Measurements from ENCODE around the gene USP49.

USP49 gene

DNA sequence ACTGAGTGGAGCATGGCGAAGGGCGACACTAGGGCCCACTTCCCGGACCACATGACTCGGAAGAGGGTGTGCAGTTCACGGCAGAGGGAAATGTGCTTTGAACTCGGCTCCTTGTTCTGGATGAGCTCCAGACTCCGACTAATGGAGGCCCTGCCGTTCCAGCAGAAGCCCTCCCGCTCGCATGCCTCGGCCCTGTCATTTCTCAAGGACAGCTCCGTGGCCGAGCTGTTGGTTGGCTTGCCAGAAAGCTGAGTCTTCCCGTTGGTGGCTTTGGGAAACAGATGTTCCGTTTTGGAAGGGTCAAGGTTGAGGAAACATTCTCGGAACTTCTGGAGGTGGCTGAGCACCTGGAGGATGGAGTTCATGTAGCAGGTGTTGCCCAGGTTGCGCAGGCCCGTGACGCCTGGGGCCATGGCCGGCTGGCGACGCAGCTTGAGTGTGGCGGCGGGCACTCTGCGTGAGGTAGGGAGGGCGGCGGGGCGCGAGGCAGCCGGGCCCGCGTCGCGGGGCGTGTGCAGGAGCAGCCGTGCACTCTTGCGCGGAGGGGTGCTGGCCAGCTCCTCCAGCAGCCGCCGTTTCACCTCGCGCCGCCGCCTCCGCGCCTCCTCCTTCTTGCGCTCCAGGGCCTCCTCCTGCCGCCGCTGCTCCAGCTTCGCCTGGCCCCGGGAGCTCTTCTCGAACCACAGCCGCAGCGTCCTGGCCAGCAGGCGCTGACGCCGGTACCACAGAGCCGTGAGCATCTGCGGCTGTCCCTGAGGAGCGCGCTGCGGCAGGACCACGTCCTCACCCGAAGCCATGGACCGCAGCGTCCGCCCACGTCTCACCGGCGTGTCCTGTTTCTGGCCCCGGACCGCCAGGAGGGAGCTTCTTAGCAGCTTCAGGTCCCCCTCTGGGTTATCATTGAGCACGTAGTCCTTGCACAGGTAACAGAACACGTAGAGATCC, 89.1 kb downstream of the USP49 start:
- DNase-seq, result no peak

DNA sequence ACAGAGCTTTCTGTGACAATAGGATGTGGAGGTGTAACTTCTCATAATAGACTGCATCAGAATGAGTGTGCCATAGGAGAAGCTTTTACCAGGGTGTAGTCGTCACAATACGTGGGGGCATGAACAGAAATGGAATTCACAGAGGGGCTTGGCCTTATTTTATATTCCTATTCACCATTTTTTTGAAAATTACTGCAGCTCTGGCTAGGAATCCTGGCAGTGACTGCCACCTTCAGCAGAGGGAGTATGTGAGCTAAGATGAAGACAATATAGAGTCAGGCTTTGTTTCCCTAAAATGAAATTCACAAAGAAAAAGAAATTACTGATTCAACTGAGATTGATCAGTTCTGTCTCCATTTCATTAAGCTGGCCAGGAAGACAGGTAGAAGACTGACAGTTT, 93.8 kb downstream of the USP49 start:
- no peak for DNase-seq

DNA sequence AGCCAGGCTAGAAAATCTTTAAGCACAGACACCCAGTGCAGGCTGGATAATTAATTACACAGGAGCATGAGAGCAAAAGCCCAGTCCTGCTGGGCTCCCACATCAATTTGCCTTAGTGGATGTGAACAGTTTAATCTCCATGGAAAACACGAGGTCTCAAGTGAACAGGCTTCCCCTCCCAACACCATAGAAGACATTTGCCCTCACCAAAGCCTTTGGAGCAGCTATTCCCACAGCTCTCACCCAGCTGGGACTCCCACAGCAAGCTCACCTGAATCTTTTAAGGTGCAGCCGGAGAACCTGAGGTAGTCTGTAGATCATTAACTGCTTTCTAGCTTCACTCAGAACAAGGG, 95.6 kb downstream of the USP49 start:
- DNase-seq, result no peak

DNA sequence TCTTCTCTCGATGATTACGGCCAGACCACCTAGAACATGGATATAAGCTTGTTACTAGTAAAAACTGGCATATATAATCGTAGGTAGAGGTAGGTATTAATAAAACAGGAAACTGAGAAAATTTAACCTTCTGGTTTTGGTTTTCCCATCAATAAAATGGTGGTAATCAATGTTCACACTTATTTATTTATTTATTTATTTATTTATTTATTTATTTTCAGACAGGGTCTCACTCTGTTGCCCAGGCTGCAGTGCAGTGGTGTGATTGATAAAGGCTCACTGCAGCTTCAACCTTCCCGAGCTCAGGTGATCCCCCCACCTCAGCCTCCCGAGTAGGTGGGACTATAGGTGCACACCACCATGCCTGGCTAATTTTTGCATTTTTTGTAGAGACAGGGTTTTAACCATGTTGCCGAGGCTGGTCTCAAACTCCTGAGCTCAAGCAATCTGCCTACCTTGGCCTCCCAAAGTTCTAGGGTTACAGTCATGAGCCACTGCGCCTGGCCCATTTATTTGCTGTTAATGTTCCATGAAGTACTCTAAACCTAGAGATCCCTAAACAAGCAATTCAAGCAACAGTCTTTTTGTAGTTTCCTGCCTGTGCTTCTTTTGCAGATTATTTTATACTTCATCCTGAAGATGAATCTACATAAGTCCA, 96.1 kb downstream of the USP49 start:
- no peak for DNase-seq

DNA sequence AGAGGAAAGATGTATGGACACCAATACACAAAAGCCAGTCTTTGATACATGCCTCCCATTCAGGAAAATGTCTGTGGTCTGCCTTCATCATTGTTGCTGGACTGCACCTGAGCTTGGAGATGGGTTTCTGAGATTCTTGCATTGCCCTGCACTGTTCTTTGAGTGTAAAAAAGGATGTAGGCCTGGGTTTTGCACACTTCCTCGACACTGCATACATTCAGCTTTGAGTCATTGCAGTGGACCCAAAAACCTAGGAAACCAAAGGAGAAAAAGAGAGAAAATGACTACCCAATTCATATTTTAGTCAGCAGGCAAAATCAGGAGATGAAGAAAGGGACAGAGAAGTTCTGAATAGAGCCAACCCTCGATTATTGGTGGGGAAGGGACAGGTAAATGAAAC, 98.7 kb downstream of the USP49 start:
- DNase-seq, result no peak

DNA sequence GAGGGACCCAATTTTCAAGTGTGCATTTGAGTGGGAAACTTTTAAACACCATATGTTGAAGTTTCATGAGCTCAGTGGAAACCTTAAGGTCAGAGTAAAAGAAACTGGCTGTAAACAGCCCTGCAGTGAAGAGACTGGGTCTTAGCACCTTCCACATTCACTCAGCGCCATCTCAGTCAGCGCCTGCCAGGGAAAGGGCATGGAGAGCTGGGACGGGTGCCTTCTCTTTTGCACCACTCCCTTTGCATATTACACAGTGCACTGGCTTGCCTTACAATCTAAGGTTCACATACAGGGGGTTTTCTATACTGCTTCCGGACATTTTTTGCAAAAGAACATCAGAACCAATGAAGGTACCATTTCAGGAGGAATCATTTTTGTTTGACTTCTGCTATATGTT, 103.2 kb downstream of the USP49 start:
- DNase-seq, result no peak

DNA sequence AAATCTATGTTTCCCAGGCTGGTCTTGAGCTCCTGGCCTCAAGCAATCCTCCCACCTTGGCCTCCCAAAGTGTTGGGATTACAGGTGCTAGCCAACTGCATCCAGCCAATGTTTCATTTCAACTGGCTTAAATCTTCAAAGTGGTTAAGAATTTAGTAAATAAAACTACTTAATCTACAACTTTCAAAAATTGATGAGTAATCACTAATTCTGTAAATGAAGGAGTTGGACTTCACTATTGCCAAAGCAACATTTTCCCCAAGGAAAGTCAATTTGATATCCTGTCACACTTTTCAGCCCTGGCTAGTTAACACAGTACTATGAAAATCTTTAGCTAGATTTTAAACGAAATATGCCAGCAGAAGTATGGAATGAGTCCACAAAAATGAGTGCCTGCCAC, 103.9 kb downstream of the USP49 start:
- DNase-seq, result no peak

DNA sequence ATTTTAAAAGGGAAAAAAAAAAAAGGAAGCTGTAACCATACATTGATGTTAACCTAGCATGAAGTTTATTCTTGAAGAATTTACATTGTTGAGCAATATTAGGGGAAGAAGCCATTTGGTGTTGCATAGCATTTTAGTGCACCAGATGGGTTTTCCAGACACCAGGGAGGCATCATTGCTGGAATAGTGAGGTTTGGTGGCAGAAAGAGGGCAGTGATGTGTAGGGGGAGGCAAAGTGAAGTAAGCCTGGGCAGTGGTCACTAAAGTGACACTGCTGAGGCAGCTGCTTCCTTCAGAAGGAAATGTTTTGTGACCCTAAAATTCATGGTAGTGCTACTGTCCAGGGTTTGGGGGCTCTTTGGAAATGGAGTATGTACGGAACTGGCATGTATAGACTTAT, 105.1 kb downstream of the USP49 start:
- no peak for DNase-seq

DNA sequence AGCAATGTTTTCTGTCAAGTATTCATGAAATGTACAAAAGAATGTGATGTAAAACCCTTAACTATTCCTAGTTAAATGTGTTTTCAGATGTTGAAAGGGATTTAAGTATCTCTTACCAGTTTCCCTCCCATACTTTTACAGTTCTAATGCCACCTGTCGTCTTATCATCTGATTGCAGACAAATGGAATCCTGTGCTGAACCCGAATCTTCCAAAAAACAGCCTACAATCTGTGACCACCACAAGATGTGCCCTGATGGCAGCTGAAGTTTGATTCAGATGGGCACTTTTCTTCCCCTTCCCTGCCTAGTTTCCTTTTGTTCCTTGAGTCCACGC, 105.8 kb downstream of the USP49 start:
- no peak for DNase-seq

DNA sequence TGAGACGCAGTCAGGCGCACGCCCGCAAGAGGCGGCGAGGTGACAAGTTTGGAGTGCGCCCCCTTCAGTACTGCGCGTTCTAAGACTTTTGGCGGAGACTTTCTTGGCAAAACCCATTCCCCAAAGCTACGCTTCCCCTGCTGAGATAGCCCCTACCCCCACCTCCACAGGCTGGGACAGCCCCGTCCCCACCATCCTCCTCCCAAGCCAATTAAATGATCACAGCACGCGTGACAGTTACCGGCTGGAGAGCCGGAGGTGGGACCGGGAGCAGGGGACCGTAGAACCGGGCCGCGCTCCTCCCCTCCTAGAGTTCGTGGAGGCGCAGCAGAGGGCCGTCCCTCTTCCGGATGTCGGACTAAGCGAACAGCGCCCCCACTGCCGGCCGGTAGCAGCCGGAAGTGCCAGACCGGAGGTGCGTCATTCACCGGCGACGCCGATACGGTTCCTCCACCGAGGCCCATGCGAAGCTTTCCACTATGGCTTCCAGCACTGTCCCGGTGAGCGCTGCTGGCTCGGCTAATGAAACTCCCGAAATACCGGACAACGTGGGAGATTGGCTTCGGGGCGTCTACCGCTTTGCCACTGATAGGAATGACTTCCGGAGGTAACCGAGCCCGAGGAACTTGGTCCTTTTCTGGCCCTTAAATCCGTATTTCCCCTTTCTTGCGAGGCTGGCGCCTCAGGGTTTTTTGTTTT, 107.8 kb downstream of the USP49 start, which contains the start of gene TOMM6:
Gene TOMM6, plus strand, starts transcription at position 476 of the 699 bp plus-strand sequence. Its CDS starts 4 bp downstream, at position 480.
- peak; percentile 53 for DNase-seq

DNA sequence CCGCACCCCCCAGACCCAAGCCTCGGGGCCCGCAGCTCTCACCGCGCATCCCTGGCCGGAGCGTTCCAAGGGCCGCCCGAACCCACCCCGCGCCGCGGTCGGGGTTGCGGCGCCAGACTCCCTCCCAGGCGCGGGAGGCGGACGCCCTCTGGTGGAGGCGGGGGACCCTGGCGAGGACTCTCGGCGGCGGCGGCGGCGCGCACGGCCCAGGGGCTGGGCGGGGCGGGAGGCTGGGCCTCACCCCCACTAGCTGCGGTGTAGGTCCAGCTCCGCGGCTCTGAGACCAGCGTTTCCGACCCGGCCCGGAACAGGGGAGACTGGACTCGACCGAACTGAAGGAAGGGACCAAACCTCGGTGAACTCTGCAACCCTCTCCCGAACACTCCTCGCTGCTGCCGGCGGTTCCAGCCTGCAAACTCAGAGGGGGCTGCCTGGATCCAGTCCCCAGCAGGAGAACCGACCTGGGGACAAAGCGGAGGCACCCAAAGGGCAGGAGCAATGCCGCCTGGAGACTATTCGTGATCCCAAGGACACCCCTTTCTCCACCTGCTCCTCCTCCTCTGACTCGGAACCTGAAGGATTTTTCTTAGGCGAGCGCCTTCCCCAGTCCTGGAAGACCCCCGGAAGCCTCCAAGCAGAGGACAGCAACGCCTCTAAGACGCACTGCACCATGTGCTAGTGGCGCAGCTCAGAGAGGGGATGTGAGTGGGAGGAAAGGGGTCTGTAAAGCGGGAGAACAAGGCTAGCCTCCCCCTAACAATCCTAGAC, 108.5 kb downstream of the USP49 start:
- peak; percentile 42 for DNase-seq

DNA sequence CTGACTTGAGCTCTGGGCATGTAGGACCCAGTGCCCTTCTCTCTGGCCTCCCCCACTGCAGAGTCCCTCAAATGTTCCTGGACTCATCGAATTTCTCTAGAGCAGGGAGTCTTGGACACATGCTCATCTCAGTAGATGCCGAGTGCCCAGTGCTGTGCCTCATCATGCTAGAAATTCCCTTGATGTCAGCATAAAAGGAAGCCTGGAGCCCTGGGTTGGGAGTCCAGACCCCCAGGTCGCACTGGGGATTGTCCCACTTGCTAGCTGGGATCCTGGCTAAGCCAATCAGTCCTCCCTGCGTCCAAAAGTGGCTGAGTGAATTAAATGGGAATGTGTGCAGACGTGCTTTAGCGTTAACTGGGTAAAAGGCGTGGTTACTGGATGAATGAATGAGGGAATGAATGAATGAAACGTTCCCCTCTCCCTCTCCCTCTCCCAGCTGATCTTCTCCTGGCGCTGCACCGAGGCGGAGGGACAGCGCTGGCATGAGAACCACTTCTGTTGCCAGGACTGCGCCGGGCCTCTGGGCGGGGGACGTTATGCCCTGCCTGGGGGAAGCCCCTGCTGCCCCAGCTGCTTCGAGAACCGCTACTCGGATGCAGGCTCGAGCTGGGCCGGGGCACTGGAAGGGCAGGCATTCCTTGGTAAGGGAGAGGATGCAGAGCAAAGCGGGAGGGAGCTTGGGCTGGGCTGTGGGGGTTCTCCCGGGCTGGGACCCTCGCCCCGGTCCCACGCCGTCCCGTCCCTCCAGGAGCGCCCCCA, 109.3 kb downstream of the USP49 start:
- DNase-seq, result no peak

DNA sequence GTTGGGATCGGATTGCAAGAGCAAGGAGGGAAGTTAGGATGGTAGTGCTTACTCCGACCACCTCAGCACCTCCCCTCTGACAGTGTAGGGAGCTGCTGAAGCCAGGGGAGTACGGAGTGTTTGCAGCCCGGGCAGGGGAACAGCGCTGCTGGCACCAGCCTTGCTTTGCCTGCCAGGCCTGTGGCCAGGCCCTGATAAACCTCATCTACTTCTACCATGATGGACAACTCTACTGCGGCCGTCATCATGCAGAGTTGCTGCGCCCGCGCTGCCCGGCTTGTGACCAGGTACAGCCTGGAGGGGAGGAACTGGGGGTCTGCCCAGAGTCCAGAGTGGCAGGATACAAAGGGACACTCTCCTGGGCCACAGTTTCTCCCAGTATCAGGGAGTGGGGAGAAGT, 109.9 kb downstream of the USP49 start:
- no peak for DNase-seq

DNA sequence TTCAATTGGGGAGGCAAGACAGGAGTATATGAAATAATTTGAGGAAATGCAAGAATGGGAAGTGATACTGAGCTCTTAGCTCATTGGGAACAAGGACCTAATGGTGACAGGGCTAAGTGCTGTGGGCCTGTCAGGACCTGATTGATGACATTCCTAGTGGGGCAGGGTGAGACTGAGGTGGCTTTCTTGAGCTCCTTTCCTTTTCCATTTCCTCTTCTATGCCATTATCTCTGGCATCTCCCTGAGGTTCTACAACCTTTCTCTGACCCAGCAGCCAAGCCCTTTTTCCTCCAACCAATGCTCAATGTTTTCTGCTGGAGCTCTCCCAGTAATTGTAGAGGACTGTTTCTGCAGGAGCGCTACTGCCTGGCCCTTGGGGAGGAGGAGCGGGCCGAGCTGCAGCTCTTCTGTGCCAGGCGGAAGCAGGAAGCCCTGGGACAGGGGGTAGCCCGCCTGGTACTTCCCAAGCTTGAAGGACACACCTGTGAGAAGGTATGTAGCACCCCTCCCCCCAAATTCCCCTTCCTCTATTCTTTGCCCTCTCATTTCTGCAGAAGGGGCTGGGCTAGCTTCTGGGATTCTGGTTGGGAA, 110.5 kb downstream of the USP49 start:
- no peak for DNase-seq

DNA sequence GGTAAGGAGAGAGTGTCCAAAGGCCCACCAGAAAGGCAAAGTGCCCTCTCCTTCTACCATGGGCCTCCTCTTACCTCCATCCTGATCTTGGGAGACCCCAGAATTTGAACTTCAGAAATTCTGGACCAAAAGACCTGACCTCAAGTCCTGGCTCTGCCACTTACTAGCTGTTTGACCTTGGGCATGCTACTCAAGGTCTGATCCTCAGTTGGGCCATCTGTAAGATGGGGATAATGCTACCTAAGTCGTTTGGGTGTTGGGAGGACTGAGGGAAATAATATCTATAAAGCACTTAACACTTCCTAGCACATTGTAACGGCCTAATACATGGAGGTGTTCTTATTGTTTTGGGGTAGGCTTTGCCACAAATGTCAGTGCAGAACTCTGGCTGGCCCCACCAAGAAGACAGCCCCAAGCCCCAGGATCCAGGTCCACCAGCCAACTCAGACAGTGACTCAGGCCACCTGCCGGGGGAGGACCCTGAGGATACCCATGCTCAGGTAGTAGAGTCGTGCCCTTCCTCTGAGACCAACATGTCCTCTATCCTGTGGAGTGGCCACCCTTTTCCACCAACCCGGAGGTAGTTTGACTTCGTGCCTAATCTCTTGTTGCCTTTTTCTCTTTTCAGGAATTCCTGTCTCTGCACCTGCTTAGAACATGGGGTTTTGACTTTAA, 111.9 kb downstream of the USP49 start:
- no peak for DNase-seq

DNA sequence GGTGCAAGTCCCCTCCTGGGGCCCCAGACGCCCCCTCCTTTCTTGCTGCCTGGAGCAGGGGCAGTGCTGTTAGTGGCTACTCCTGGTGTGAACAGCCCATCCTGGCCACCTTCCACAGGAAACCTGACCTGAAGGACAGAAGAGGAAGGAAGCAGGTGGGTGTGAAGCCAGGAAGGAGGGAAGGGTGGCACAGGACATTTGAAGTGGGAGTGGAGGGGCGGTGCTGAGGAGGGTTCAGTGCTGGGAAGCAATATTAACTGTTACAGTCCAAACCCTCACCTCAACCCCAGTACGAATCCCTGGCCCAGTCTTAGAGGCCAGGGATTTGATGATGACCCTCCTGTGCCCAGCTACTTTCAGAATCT, 113.8 kb downstream of the USP49 start:
- DNase-seq, result no peak

DNA sequence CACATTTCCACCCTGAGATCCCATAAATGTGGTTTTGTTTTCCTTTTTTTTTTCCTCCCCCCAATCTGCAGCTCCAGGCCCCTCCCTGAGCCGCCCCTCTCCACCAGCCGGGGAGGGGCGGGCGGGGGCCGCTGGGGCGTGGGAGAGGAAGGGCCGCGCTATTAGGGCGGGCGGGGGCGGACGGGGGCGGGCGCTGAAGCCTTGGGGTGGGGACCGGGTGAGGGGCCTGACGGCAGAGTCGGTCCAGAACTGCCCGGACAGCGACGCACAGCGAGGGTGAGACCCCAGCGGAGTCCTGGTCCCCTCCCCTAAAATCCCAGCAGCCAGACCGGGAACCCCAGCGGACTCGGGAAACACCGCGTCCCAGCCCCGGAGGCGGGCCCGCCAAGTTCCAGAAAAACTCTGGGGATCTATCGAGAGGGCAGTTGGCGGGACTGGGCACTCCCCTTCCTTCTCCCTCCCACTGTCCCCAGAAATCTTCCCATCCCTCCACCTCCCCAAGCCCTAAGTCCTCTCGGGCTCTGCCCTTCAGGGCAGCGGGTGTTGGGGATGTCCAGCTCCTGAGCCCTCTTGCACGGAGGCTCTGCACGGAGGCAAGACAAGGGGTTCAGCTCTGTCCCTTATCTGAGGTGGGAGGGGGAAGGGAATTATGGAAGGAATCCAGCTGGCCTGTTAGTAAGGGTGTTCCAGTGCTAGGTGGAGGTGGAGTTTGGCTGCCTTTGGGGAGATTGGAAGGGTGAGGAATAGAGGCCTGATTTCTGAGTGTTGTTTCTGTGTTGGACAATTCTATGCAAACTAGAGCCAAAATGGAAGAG, 114.4 kb downstream of the USP49 start, which contains the start of gene PRICKLE4:
Gene PRICKLE4, plus strand, starts transcription at position 232 of the 815 bp plus-strand sequence. CDS start 2,692 bp downstream, outside the sequence.
- DNase-seq, result no peak

DNA sequence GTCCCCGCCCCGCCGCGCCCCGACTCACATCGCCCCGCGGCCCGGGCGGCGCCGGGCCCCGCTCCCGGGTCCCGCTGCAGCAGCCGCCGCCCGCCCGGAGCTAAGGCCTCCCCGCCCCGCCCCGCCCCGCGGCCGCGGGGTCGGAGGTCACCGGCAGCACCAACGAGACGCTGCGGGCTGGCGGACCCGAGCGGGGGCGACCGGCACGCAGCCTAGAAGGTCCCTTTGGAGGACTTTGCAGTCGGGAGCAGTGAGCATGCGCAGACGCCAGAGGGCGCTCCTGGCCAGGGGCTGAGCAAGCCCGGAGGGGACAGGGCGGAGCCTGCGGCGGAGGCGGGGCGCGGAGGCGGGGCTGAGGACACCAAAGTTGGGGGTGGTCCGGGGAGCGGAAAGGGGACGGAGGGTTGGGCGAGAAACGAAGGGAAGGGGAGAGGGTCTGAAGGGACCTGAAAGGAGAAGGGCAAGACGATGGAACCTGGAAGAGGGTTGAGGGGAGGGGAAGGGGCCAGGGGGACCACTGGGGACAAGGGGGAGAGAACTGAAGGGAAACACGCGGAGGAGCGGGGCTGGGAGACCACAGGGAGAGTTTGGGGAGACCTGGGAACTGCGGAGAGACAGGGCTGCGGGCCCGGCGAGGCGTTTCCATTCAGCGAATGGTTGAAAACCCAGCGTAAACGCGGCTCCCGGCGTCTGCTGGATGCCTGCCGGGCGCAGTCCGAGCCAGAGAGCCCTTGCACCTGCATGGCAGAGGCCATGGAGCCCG, 115.2 kb downstream of the USP49 start, which contains the start of gene FRS3:
Gene FRS3, minus strand, starts transcription at position 113 of the 763 bp plus-strand sequence. CDS start 2,913 bp downstream, outside the sequence.
- peak; percentile 94 for DNase-seq

DNA sequence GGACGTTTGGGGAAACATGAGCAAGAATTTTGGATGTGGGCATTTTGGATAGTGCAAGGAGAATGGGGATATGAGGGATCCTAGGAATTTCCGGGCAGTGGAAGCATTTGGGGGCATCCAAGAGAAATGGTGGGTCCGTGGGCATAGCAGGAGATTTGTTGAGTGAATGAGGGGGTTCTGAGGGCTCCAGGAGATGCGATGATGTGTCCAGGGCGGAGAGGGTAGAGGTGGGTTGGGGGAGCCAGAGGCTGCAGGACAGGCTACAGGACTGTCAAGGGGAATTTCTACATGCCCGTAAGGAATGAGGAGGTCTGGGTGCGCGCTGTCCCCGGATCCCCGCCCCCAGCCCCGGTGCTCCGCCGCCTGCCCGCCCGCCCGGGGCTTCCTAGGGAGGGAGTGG, 115.8 kb downstream of the USP49 start:
- no peak for DNase-seq
